Esophagus squamous epithelium (tissue), 5 donors: ENCODE measurements around the gene MERTK. TPM values are rescaled to one million over a fixed set of nuclear protein-coding genes. Genes with fewer than 3 reads are reported as not detected.

Experiments
- DNase-seq: peaks from one replicate; lab custom pipeline; 2025; lab: John Stamatoyannopoulos, UW
- H3K27ac ChIP-seq, 4 donors: fragments of 200-600 bp; sonication (generic); one replicate each; pipeline ENCODE4 v1.5.1; 2016 to 2019; ENCODE audit warnings: mild to moderate bottlenecking in 1 of 4
- H3K27me3 ChIP-seq, 4 donors: fragments of 200-600 bp; sonication (generic); 1 replicate in 3 of 4; 2 replicates in 1 of 4; pipeline versions ENCODE4 v1.5.1 to v1.6.0; 2017 to 2021; ENCODE audit warnings: antibody characterized with exemption in 1 of 4
- H3K36me3 ChIP-seq, 3 donors: fragments of 200-600 bp; sonication (generic); one replicate each; pipeline ENCODE4 v1.5.1; 2016 to 2019
- H3K4me1 ChIP-seq, 3 donors: fragments of 200-600 bp; sonication (generic); one replicate each; pipeline ENCODE4 v1.5.1; 2017 to 2019
- H3K4me3 ChIP-seq, 4 donors: fragments of 200-600 bp; sonication (generic); 1 replicate in 3 of 4; 2 replicates in 1 of 4; pipeline ENCODE4 v1.5.1; 2016 to 2019; ENCODE audit warnings: mild to moderate bottlenecking in 2 of 4, moderate library complexity in 1 of 4
- H3K9me3 ChIP-seq, 3 donors: fragments of 200-600 bp; sonication (generic); one replicate each; pipeline ENCODE4 v1.5.1; 2016 to 2019
- POLR2A ChIP-seq, 4 donors: fragments of 450-650 bp; IDR thresholded peaks; one replicate each; pipeline ENCODE4 v1.6.1; 2017; ENCODE audit warnings: antibody characterized with exemption in 4 of 4, mild to moderate bottlenecking in 4 of 4, moderate library complexity in 3 of 4
- WGBS, 2 donors: methylation state at CpG; one replicate each; pipeline ENCODE4 v1.1.5; 2018; 5-methylcytosine and 5-hydroxymethylcytosine counted together
- intact Hi-C: fragments of 100-400 bp; cut with DNase I; formaldehyde crosslinking; loops from one replicate; pipeline ENCODE4 v1.15.0; 2022
- total RNA-seq, 4 donors: library from RNA; depleted of rRNA; stranded (reverse); fragments of >200 nt; gene quantifications; one replicate each; pipeline ENCODE4 v1.1.0, GENCODE V29; 2016
- TF ChIP-seq, protein P1 (sequence below), 6 experiments: fragments of 450-650 bp in 4 of 6; fragments of 200-600 bp in 2 of 6; sonication (generic) in 2 of 6; IDR thresholded peaks; one replicate each; pipeline ENCODE4 v1.5.1; 2016 to 2019; ENCODE audit warnings: antibody characterized with exemption in 6 of 6, mild to moderate bottlenecking in 4 of 6, moderate library complexity in 4 of 6
- donor health status: DM: yes; HTN: yes; CAD: no.

The MERTK gene
- total RNA-seq, 4 donors from 2014 or later: 1.7 to 13.7 (median 7.0) TPM

DNA sequence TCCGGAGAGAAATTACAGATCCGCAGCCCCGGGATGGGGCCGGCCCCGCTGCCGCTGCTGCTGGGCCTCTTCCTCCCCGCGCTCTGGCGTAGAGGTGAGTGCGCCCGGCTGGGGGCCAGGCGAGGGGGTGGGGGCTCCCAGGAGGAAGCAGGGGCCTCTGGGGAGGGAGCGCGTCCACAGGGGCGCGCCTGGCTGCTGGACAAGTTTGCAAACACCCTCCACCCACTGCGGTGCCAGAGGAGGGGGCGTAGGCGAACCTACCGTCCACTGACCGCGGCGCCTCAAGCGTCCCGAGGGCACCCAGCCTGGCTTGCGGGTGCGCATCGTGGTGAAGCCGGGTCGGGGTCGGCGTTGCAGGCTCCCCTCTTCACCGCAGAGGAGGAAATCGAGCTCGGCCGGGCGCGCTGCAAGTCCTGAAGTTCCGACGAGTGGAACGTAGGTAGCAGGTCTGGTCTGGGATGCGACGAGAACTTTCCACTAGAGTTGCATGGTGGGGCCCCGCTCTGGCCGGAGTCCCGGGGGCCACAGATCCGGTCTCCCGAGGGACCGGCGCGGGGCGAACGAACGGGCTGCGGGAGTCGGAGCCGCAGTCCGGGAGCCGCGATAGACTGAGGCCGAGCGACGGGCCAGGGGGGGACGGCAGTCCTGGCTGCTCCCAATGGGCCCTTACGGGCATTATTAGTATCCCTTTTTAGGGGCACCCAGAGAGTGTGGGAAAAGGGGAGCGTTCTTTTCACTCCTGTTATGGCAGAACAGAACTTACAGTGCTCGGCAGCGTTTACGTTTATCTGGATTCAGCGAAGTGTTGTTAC lies 502 bp downstream of the MERTK start:
- peaks cover 0 to 23% (median 0%) of the 10 kb centered on the region in 4 donors for H3K27me3 ChIP-seq
- peaks cover 12 to 59% (median 17%) of the 10 kb centered on the region in 3 donors for H3K4me1 ChIP-seq
- no peaks in the 10 kb centered on the region for H3K36me3 ChIP-seq
- DNase-seq: no peak
- TF ChIP-seq, protein P1, sequence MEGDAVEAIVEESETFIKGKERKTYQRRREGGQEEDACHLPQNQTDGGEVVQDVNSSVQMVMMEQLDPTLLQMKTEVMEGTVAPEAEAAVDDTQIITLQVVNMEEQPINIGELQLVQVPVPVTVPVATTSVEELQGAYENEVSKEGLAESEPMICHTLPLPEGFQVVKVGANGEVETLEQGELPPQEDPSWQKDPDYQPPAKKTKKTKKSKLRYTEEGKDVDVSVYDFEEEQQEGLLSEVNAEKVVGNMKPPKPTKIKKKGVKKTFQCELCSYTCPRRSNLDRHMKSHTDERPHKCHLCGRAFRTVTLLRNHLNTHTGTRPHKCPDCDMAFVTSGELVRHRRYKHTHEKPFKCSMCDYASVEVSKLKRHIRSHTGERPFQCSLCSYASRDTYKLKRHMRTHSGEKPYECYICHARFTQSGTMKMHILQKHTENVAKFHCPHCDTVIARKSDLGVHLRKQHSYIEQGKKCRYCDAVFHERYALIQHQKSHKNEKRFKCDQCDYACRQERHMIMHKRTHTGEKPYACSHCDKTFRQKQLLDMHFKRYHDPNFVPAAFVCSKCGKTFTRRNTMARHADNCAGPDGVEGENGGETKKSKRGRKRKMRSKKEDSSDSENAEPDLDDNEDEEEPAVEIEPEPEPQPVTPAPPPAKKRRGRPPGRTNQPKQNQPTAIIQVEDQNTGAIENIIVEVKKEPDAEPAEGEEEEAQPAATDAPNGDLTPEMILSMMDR (IDR thresholded peaks at IDR 0.05): no peak
- no peak for TF ChIP-seq POLR2A (IDR thresholded peaks at IDR 0.05)
- 2 to 5% methylated on average over 6 to 19 of the region's 70 CpGs for WGBS, 2 donors
- peak overlapping the region; percentile 69 to 93 (median 83) for H3K27ac ChIP-seq
- peak overlapping the region; percentile 63 to 86 (median 70) for H3K4me3 ChIP-seq
- intact Hi-C loops: no loop called here
- H3K9me3 ChIP-seq: no peaks in the 10 kb centered on the region

DNA sequence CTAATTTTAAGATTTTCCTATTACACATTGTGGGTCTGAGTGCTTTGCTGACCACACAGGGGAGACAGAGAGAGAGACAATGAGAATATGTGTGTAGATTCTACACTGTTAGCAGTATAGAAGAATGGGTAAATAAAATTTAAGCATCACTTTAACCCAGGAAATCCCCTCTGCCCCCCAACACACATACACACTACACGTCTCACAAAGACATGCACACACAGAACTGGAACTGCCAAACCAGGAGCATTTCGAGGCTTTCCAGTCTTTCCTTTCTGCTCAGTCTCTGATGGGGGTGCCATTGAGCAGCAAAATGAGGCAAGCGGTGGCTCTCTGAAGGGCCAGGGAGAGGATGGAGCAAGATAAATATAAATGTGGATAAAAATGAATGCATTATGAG lies 2.5 kb downstream of the MERTK start:
- peaks cover 0 to 23% (median 0%) of the 10 kb centered on the region in 4 donors for H3K27me3 ChIP-seq
- DNase-seq: no peak
- no peaks in the 10 kb centered on the region for H3K36me3 ChIP-seq
- TF ChIP-seq POLR2A (IDR thresholded peaks at IDR 0.05): no peak
- TF ChIP-seq, protein P1 (IDR thresholded peaks at IDR 0.05): peak in 2 of 6 experiments; percentile 24 to 32
- intact Hi-C loops: no loop called here
- peak overlapping the region in 3 of 4 donors; percentile 63 to 86 (median 71) for H3K4me3 ChIP-seq
- H3K9me3 ChIP-seq: no peaks in the 10 kb centered on the region
- peaks cover 12 to 71% (median 25%) of the 10 kb centered on the region in 3 donors for H3K4me1 ChIP-seq
- WGBS, 2 donors: 18 to 39% methylated on average over 3 of the region's 3 CpGs
- H3K27ac ChIP-seq: peak overlapping the region in 3 of 4 donors; percentile 50 to 83 (median 83)

DNA sequence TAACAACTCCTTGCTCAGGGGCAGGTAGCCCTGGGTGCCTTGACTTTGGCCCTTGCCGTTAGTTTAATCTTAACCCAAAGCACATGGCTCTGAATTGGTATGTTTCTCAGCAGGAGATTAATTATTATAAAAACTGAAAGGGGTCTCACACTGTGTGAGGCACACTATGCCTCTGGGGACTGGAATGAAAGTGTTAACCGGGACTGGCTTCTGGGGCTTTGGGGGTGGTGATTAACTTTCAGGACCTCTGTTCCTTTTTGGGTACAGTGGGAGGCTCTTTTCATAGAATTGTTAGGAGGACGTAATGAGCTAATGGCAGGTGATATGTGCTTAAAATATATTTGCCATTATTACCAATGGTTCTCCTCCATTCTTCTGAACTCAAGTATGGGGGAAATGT lies 5.1 kb downstream of the MERTK start:
- peaks cover 4 to 62% (median 20%) of the 10 kb centered on the region in 3 donors for H3K4me1 ChIP-seq
- intact Hi-C loops: no loop called here
- H3K27ac ChIP-seq: peak overlapping the region in 3 of 4 donors; percentile 11 to 43 (median 16)
- no peak overlapping the region for H3K4me3 ChIP-seq
- no peaks in the 10 kb centered on the region for H3K9me3 ChIP-seq
- peaks cover 0 to 17% (median 0%) of the 10 kb centered on the region in 4 donors for H3K27me3 ChIP-seq
- no peak for DNase-seq
- no peak for TF ChIP-seq POLR2A (IDR thresholded peaks at IDR 0.05)
- TF ChIP-seq, protein P1 (IDR thresholded peaks at IDR 0.05): no peak
- no peaks in the 10 kb centered on the region for H3K36me3 ChIP-seq
- WGBS, 2 donors: 60 to 68% methylated on average over 3 of the region's 3 CpGs

DNA sequence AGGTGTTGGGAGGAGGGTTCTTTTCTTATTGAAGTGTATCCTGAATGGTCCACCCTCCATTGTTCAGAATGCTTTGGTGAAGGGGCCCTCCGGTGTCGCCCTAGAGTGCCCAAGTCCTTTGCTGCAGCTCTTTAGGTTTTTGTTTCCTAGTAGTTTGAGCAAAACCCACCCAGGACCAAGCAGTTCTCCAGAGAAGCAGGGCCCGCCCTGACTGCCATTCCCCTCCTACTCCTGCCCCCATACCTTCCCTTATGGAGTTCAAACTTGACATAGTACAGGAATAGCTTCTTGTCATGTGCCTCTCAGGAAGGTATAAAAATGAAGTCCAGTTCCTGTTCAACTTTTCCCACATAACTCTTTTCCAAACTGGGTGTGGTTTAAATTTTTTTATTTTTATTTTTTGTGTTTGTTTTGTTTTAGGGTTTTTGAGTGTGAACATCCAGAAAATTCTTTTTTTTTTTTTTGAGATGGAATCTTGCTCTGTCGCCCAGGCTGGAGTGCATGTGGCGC lies 5.6 kb downstream of the MERTK start:
- WGBS, 2 donors: 90 to 95% methylated on average over 3 to 5 of the region's 5 CpGs
- TF ChIP-seq, protein P1 (IDR thresholded peaks at IDR 0.05): no peak
- TF ChIP-seq POLR2A (IDR thresholded peaks at IDR 0.05): no peak

More for the DNA sequence above, 5.6 kb downstream of the MERTK start:
- DNase-seq: no peak
- H3K27ac ChIP-seq: peak overlapping the region in 3 of 4 donors; percentile 16 to 57 (median 43)
- no peak overlapping the region for H3K4me3 ChIP-seq
- no peaks in the 10 kb centered on the region for H3K36me3 ChIP-seq
- peaks cover 4 to 57% (median 20%) of the 10 kb centered on the region in 3 donors for H3K4me1 ChIP-seq
- intact Hi-C loops: no loop called here
- no peaks in the 10 kb centered on the region for H3K9me3 ChIP-seq
- H3K27me3 ChIP-seq: peaks cover 0 to 13% (median 0%) of the 10 kb centered on the region in 4 donors
